T-helper 2 cell treated with Interferon-gamma antibody and Interleukin-4, amounts not matched to agents 100 ng/mL and 5 ng/mL, for 36 hours (primary cell): Measurements from ENCODE around the gene SSBP3. TPM values are rescaled to one million over a fixed set of nuclear protein-coding genes. Genes with fewer than 3 reads are reported as not detected.

Experiments
- intact Hi-C: fragments of 100-400 bp; cut with micrococcal nuclease; formaldehyde crosslinking; loops from one replicate; pipeline ENCODE4 v1.15.1; 2023
- total RNA-seq: library from RNA; stranded (reverse); gene quantifications from 2 replicates; pipeline ENCODE4 v1.2.3, GENCODE V29; 2022

SSBP3 gene
- total RNA-seq, 1 donor from 2014 or later = 82.8 TPM

DNA sequence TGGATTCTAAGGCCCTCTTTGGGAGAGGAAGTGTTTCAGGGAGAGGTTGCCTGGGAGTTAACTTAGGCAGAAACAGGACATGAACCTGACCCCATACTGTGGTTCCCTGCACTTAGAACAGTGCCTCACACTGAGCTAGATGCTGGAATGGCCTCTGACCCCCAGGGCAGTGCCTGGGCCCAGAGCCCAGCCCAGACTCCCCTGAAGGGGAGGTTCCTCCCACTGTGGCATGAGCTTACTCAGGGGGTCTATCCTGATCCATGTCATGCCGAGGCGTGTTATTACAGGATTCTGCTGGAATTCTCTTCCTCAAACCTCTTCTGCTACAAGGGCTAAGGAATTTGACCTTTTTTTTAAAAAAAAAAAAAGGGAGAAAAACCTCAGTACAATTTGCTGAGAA is 134.1 kb downstream of the SSBP3 start:
- intact Hi-C loops = no loop called here

DNA sequence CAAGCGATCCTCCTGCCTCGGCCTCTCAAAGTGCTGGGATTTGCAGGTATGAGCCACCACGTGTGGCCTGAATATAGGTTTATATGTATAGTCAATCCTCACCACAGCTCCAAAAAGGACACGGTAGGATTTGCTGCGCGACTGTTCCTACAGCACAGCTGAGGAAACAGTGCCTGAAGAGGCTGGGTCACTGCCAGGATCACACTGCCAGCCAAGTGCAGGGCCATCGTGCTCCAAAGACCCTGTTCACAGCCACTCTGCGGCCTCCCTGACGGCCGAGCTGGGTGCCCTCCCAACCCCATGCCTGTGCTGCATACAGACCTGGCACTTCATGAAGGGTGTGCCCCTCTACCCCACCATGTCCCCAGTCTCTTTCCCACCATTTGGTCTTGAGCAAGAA is 134.9 kb downstream of the SSBP3 start:
- intact Hi-C loops = no loop called here

DNA sequence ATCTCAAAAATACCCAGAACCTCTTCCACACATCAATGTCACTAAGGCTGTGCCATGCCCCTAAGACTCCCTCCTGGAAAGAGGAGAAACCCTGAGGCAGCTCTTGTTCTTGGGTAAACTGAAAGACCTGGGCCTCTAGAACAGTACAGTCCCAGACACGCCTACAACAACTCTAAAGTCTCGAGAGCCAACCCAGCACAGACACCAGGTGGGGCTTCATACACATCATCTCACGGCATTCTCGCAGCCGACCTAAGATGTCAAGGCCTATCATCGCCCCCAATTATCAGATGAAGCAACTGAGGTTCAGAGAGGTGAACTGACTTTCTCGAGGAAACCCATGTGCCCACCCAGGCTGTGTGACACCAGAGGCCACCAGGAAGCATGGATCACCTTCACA is 135.7 kb downstream of the SSBP3 start:
- intact Hi-C loops = no loop called here

DNA sequence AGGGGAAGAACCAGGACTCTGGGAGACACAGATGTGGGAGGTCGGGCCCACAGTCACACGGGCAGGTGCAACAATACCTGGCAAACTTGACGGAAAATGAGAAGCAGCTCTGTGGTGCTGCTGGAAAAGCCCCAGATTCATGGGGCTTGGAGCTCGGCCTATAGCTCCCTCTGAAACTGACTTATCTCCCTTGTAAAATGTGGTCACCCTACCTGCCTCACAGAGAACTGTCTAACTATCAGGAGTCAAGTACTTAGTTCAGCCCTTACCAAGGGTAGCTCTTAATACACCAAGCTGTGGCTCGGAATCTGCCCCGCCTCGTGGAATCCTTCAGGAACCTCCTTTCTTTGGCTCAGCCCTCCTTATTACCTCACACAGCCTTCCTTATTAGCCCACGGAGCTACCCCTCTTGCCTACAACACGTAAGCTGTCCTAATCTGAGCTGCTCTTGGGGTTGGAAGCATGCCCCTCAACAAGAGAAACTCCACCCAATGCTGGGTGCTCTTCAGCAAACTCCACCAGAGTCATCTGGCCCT is 137.4 kb downstream of the SSBP3 start:
- intact Hi-C loops = no loop called here

DNA sequence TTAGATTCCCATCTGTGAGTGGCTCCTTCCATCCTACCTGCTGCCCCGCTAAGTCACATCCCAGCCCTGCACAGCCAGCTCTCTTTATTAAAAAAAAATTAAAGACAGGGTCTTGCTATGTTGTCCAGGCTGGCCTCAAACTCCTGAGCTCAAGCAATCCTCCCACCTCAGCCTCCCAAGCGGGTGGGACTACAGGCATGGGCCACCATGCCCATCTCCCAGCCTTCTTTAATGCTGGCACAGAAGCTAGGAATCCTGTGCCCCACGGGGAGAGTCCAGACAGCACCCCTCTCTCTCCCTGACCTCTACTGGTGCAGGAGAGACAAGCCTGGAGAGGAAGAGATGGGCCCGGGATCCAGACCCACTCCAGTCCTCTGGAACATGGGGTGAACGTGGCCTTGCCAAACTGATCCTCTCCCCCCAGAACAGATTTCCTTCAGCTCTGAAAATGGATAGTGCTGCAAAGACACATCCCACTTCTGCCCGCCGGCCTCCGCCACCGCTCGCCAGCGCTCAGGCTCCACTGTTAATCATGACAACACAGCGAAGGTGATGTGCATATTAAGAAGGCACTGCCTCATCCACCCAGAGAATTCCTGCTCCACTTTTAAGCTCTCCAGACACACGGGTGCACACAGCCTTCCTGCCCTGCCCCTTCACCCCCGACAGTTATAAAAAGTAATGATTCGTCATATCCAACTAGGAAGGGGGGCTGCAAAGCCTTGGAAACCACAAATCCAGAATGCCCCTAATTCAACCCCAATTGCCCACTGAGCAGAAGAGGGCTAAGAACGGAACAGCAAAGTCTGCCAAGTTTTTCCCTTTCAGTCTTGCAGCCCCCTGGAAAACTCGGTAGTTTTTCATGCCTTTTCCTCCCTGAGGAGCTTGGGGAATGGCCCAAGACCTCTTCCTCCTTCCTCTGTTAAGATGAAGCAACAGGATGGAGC is 138.1 kb downstream of the SSBP3 start:
- intact Hi-C loops = no loop called here

DNA sequence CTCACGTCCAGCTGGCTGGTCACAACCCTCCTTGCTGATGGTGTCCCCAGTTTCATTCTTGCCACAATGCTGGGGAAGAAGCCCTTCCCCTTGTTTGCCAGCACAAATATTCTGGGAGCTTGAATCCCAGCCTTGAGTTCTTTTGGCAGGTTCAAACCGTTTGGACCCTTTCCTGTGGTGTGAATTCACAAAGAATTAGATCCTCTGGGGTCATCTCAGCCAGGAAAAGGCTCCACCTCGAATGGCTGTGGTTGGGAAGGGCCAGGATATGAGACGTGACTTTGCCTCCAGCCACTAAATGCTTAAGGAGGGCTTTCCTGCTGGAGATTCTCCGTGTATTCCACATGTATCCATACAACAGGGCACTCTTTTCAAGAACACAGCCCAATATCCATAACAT is 139.3 kb downstream of the SSBP3 start:
- intact Hi-C loops = no loop called here

DNA sequence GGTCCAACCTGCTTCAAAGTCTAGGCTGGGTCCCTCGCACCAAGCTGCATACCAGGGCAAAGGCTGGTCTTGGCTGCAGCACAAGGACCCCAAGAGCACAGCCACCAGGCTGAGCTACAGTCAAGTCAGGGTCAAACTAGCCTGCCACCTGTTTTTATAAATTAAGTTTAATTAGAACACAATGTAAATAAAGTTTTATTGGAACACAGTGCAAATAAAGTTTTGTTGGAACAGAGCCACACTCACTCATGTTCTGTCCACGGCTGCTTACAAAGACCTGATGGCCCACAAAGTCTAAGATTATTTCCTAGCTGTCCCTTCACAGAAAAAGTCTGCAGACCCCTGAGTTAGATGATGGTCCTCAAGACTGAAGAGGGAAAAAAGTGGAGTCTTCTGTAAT is 140.0 kb downstream of the SSBP3 start:
- intact Hi-C loops = no loop called here

DNA sequence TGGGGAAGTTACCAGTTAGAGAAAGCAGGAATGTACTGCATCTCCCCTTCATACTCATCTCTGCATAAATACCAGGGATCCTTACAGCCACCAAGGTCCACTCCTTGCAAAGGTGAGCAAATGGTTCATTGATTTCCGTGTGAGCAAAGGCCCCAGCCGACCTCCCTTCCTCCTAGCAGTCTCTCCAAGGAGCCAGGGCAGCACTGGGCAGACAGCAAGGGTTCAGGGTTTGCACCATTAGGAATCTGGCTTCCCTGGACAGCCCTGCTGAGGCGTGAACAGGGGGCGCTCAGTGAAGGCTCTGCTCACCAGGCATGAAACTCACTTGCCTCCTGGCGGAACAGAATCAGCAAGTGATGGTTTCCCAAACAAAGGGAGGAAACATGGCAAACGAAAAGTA is 140.5 kb downstream of the SSBP3 start:
- intact Hi-C loops = no loop called here

DNA sequence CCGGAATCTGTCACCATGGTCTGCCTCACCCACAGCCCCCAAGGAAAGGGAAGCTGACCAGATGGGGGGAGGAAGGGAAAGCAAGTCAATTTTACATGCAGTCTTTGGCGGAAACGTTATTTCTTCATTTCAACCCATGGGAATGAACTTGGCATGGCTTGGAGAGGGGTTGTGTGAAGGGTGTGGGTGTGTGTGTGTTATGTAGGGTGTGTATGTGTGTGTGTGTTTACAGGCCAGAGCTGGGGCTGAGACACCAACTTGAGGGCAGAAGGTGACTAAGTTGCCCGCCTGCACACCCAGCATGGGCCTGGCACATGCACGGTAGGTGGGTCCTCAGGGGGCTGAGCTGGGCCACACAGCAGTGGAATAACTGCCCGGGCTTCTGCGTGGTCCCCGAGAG is 141.1 kb downstream of the SSBP3 start:
- intact Hi-C loops = no loop called here

DNA sequence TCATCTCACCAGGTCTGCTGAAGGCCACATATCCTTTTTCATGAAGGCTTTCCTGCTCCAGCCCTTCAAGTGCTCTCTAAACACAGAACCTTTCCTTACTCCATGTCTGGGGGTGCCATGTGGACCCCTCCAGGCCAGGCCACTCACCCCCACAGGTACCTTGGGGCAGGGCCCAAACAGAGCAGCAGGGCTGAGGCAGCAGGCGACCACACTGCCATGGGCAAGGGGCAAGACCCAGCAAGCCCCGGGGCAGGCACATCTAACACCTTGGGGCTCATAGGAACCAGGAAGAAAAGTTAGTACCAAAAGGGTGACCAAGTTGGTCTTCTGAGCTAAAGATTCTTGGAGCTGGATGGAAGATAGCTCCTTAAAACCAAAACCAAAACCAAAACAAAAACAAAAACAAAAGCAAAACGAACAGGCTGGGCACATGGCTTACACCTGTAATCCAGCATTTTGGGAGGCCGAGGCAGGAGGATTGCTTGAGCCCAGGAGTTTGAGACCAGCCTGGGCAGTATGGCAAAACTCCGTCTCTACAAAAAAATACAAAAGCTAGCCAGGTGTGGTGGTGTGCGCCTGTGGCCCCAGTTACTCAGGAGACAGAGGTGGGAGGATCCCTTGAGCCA is 142.5 kb downstream of the SSBP3 start:
- intact Hi-C loops = no loop called here

DNA sequence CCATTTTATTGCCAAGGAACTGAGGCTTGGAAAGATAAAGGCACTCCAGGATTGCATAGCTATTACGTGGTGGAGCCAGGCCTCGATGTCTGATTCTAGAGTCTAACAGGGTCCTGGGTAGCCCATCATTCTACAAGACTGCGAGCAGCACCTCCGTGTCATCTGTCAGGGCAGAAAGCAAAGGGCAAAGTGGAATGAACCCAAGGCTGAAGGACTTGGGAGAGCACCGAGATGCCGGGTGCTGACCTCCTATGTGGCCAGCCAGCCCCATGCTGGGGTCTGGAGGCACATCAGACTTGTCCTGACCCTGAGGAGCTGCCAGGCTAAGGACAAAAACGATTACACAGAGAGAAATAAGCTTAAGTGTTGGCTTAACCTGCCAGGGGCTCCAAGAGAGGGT is 143.9 kb downstream of the SSBP3 start:
- intact Hi-C loops = no loop called here

DNA sequence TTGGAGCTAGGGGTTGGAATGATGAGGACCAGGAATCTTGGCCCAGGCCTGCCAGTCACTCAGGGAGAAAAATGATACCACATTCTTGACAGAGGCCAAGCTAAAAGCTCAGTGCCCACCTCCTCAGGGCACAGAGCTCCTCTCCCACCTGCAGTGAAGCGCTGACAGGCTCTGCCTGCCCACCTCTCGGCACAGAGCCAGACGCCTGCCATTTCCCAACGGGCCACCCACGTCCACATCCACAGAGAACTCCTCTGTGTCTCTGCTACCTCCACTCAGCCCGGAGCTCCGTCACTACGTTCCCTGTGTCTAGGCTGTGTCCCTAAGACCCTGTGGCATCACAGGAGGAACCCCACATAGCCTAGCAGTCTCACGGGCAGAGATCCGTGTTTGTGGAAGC is 145.4 kb downstream of the SSBP3 start:
- intact Hi-C loops = no loop called here

DNA sequence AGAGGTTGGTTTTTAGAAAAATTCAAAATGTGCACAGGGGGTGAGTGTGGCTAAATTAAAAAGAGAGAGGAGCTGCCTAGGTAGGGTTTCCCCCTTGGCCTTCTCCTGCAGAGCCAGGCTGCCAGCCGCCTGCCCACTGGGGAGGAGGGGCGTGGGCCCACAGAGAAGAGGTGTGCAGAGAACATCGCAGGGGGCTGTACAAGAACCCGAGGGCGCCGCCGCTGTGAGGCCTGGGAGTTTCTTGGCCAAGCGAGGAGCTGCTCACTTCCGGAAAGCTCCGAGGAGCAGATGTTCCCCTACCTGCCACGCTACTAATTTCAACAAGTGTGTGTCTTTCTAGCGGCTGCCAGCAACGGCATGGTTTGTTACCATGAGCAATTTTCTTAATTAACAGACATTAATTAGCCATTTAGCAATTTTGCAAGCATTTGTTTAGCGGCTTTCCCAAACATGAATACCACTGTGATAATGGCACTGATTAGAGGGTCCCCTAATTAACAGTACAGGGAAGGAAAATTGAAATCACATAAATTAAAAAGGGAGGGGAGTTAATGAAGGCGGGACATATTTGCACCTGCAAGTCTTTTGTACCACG is 146.6 kb downstream of the SSBP3 start:
- intact Hi-C loops = no loop called here

DNA sequence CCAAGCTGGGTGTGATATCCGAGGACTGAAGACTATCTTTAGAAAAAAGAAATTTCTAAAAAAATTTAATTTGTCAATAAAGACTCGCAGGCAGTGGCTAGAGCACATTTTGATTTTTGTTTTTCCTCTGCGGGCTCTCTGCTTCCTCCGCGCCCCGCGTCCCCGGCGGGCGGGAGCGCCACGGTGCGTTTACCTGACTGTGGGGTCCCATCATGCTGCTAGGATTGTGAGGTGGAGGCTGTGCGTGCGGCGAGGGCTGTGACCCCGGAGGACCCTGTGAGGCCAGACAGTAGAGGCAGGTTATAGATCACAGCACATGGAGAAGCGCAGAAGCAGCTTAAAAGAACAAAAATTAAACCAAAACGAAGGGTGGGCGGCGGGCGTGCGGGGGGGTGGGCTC is 148.3 kb downstream of the SSBP3 start:
- intact Hi-C loops = no loop called here

DNA sequence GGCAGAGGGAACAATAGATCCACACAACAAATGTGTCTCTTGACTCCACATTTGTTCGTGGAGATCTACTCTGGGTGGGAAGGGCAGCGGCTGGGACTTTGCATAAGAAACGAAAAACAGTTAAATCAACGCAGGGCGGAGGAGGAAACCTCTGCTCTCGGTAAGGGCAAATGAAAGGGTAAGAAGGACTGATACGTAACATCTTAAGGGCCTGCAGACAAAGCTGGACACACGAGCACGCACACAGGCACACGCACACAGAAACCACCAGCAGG is 148.9 kb downstream of the SSBP3 start:
- intact Hi-C loops = no loop called here

DNA sequence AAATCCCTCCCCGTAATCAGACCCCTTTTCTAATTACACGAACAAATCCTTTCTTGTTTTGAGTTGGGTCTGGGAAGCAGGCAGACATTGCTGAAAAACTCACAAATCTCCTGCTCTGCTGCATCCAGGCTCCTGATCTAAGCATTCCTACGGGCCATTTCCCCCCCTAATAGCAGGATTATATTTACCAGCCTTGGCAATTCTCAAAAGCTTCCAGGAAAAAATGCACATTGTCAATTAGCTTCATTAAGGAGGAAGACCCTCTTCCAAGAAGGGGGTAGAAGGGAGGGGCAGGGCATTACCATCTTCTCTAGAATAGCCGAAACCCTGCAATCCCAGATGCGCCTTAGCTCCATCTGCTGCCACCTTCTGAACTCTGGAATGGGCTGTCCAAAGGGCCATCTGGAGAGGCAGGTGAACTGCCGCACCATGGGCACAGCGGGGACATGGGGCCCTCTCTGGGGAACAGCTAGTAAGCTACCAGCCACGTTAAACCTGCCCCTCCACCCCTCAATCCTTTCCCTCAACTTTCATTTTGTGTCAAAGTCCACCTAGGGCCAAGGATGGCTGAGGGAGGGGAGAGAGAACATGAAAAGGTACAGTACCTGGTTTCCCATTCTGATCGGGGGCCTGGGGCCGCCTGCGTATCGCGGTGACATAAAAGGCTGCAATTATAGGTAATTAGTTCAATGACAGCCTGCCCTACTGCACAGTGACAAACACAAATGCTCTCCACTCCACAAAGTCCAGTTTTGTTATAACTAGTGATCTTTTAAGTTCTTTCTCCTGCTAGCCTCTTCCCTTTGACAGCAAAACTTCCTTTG is 149.5 kb downstream of the SSBP3 start:
- intact Hi-C loops = no loop called here

DNA sequence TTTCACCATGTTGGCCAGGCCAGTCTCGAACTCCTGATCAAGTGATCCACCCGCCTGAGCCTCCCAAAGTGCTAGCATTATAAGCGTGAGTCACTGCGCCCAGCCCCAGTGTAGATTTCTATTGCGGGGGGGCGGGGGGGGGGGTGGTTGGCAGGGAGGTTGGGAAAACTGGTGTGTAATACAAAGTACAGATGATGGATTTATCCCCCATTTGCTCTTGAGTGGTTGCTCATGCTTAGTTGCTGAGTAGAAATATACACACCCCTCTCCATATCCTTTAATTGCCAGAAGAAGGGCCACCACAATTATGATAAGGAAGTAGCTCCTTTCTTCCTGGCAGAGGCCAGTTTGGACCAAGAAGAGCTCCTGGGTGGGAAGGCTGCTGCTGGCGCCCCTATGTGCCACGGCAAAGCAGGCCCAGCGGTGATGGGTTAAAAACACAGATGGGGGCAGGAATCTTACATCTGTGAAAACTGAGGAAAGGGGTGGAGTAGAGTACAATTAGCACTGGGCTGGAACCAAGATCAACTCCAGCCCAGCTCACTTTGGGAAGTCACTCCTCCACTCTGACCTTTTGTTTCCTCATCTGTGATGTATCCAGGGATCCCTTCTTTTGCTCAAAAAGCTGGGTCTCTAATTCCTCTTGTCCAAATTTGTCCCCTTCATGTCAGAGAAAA is 151.0 kb downstream of the SSBP3 start:
- intact Hi-C loops = no loop called here

DNA sequence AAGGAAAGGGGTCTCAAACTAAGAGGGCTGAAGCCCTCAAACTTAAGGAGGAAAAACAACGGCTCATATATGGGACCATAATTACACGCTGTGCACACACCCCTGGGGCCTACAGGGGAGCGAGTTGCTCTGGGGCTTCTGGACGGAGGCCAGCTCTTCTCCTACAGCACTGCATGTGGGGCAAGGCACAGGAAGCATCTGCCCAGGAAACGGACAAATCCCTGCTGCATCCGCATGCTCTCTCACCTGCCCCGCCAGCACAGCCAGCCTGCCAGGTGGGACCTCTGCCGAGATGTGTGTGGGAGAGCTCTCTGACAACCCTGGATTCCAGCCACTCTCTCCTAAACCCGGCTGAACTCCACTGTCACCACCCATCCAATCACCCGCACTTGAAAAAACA is 152.1 kb downstream of the SSBP3 start:
- intact Hi-C loops = no loop called here

DNA sequence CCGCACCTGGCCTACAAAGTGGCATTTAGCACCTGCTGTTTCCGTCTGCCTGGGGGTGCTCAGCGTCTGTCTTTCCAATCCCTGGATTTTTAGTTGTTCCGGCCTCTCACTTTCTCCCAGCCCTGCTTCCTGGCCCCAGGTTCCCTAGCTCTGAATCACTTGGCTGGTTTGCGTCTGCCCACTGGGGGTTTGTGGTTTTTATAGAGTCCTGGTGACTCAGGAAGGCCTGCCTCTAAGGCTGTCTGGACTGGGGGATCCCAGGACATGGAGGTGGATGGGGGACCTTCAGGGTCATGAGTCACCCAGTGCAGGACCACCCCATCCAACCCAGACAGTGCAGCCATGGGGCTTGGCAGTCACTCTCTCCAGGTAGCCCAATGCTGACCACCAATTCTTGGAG is 152.7 kb downstream of the SSBP3 start:
- intact Hi-C loops = no loop called here

DNA sequence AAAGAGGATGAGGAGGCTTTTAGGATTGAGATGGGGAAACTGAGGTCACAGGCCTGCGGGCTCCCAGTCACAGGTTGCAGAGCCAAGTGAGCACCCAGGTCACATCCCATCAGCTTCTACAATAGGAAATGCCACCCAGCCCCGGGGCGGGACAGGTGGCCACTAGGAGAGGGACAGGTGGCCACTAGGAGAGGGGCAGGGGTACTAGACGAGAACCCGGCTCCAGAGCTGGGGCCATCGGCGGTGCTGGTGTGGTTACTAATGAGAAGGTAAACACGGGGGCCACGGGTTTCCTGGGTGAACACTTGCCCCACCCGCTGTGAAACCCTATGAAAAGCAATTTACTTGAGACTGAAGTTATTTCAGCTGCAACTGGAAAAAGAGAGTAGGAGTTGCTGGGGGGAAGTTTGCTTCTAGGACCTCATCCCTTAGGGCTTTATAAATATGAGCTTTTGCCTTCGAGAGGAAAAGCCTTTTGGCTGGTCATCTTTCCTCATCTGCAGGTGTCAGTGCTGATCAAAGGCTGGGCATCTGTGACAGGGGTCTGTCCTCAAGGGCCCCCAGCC is 153.7 kb downstream of the SSBP3 start:
- intact Hi-C loops = no loop called here

DNA sequence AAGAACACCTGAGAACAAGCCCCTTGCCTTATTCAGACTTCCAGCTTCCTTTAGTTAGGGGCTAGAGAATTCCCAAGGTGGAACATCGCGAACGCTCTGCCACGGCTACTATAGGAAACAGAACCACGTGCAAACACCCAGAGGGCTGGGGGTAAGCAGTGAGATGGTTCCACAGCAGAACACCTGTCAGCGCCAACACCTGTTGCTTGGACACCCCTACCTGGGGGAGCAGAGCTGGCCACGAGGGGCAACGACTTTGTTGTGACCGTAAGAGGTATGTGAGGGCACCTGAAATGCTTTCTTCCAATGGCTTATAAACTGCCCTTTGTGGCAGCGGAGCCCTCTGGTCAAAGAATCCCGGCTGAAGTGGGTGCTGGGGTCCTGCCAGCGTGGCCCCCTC is 155.5 kb downstream of the SSBP3 start:
- intact Hi-C loops = no loop called here
